ENCODE results near the gene PRLR.

The PRLR gene

DNA sequence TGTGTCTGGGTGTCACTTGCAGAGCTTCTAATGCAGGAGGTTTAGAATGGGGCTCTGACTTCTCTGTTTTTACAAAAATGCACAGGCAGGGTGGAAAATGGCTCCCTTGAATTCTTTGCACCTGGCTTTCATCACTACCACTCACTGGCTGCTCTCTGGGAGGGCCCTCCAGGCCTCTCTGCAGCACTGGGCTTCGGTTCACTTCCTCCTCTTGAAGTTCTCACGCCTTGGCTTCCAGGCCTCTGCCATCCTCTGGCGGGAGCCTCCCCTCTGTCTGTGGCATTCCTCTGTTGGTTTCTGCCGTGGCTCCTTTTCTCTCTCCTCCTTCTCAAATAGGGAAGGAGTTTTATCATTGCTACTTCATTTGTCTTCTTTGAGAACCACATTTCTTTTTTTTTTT lies 2.8 kb upstream of the PRLR start:
- no peak for DNase-seq

DNA sequence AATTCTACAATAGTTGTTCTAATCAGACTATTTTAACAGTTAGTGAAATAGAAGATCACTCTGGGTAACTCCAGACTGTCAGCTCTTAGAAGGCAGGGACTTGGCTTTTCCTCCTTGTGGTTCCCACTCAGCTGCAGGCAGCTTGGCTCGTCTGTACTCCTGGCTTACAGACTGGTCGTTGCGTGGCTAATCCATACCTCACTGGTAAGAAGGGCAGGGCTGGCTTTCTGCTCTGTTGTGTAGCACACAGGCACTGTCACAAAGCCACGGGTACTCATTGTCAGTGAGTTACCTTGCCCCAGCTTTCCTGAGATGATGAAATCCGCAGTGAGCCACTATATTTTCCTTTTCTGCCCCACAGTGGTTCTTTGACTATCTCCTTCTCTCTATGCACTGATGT lies 1.8 kb upstream of the PRLR start:
- no peak for DNase-seq

DNA sequence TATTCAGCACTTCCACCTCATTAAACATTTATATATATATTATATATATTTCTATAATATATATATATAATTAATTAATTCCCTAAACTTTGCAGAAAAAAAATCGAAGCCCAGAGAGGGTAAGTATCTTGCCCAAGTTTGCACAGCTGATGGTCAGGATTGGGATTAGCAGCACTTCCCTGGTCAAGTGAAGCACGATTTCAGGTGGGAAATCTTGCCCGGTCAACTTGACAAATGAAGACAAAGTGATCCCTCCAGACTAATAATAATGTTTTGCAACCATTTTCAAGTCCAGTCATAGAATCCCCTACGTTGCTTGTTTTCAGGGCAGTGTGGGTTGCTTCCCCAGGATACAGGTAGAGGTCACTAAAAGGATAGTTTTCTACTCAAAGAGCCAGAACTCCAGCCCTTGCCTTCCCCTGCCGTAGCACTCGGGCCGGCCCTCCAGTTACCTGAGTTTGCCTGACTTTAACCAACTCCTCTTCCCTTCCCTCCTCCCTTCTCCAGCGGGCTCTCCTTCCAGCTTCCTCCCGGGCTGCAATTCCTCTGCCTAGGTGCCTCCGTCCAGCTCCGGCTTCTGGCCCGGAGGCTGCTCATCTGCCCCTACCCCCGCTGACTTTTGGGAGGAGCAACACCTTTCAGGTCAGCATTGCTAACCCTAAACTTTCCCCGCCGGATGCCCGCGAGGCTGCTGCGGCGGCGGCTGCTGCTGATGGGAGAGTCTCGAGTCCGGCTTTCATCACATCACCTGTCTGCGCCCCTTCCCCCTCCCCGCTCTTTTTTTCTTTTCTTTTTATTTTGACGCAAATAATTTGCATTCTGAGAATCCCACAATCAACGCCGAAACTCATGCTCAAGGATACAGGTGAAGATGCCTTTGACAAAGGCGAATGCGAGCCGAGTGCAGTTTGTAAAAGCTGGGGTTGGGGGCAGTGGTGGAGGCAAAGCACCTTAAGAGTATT lies 930 bp downstream of the PRLR start:
- peak; percentile 3 for DNase-seq

DNA sequence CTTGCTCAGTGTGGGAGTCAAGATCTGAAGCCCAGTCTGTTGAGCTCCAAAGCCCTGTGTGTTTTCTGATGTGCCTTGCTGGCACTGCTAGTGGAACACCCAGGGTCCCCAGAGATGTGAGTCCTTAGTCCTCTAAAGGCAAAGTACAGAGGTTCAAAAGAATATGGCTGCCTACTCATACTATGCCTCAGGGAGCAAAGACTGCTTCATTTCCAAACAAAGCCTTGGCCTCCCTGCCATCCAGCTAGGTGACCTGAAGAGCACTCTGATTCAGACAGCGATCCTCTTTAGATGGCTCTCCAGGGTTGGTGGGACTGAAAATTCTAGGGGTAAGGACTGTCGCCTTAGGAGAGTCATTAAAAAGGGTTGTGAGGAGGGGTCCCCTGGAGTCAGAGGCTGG lies 2.0 kb downstream of the PRLR start:
- DNase-seq: no peak

DNA sequence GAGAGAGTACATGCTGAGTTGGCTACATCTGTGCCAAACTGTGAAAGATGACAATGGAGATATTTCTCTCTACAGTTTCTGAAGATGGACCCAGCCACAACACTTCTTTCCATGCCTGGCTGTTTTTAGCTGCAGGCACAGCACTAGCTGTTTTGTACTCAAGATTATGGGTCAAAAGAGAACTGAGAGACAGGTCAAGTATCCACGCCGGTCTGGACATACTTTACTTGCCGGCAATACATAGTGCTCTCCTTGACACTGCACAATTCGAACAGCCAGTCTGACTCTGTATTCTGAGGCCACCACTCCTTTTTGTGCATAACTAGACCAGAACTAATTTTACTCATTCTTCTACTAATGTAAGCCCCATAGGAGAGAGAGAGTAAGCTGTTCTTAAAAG lies 2.6 kb downstream of the PRLR start:
- DNase-seq: no peak

DNA sequence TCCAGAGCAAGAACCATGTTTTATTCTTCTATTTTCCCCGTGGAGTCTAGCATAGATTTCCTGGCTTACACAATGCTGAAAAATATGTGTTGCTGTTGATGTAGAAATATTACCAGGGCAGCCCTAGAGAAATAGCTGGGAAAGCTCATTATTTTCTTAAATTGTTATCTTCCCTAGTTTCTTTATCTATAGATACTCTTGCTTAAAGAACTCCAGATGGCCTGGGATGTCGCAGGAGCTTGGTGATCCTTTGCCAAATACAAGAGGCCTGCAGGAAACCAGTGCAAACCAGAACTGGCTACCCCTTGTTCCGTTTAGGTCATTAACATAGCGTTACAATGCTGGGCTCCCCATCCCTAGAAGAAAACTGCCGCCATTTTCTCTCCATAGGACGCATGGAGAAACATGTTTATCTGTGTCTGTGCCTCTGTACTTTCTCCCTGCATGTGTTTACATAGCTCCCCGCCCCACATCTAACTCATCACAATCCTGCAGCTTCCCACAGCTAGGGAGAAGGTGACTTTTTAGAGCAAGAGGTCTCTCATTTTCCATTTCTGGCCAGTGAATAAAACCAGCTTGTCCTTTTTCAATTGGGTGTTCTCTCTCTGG lies 6.4 kb downstream of the PRLR start:
- DNase-seq: no peak

DNA sequence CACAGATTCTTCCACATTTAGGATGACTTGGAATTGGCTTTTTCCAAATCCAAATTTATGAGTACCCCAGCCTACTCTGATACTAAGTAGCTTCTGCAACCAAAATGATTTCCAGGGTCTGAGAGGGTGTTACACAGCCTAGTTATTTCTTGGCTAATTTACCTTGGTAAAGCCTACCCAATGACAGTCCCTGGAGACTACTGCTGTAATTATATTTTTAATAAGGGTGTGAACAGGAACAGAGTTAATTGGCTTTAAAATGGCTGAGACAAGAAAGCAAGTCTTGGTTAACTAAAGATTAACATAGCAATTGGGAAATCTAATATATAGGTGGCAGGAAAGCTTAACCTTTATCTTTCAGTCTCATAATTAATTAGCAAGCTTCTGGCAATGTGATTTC lies 9.3 kb downstream of the PRLR start:
- no peak for DNase-seq

DNA sequence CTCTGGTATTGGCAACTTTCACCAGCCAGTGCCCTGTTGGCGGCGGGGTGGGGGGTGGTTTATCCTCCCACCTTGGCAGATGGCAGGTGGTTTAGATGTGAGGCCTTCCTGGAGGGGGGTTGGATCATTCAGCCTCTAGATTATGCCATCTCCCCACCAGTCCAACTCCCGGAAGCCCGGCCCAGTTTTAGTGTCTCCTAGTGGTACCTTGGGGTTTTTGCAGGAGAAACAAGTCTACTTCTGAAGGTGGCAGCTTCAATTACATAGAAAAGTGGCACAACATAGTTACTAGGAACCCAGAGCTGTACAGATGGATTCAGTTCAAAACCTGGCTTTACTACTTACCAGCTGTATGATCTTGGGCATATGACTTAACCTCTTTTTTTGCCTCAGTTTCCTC lies 11.3 kb downstream of the PRLR start:
- no peak for DNase-seq

DNA sequence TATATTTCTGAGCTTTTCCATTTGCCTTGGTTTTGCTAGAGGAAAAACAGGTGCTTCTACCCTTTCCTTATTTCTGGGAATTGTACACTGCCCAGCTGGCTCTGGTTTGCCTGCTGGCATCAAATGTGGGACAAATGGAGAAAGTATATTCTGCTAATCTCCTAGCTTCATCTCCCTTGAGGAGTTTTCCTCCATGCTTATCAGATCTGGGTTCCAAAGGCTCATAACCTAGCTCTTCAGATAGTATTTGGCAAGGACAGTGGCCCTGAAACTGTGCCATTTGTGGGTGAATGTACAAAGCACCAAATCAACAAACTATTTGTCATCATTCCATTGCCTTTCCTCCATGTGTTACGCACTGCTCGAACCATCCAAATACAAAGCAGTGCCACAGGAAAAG lies 16.2 kb downstream of the PRLR start:
- DNase-seq: no peak

DNA sequence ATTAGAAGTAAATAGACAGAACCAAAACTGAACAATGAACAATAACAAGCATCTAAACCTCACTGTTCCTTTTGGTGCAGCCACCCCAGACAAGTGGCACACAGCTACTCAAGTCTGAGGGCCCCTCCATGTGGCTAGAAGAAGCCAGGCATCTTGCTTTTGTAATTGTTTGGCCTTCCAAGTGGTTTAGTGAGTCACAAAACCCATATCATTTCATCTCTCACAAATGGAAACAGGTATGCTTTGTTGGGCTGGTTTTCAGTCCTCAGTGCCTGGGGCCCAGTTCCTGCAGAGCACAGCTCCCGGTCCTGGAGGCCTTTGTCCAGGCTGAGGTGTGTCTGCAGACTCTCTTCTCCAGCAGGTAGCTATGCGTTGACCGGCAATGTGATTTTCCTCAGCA lies 16.7 kb downstream of the PRLR start:
- no peak for DNase-seq

DNA sequence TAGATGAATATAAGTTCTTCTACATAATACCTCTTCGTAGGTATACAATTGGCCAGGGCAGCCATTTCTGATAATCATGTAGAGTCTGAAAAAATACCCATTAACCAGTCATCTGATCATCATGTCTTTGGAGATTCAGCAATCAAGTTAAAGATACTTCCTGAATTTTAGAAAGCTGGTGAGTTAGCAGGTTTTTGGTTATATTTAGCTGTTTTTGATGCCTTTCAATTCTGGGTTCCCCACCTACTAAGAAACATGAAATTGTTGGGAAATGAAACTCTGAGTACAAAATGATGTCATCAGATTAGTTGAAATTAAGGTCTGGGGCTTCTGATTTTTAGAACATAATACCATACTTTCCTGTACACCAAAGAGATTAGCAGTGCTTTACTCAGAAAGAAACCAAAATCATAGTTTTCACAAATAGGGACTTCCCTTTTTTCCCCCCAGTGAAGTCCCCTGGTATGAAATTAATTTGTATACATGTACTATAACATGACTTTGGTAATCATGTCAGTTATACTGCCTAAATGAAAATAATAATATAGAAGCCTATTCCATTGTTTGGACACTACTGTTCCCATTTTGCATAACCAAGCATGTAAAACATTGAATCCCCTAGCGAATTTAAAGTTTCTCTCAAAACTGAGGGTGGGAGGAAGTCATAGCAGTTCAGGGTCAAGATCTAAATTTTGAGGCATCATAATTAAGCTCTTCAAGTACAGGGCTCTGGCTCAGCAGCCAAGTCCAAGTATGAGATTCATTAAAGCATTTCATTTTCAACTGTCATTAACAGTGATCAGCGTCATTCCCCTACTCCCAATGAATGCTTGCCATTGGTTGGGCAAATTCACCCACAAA lies 17.9 kb downstream of the PRLR start:
- DNase-seq: no peak

DNA sequence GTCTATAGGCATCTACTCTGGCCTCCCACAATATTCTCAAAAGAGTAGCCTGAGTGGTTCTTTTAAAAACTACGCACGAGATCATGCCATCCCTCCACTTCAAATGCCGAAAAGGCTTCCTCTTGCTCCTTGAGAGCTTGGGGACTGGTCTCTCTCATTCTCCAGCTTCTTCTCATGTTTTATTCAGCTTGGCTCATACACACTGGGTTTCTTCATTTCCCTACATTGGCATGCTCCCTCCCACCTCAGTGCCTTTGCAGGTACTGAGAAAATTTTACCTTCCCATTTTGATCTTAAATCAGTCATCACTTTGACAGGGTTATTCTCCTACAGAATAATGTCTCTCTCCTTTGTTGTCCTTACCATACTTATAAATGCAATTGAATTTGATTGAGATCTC lies 20.4 kb downstream of the PRLR start:
- DNase-seq: no peak

DNA sequence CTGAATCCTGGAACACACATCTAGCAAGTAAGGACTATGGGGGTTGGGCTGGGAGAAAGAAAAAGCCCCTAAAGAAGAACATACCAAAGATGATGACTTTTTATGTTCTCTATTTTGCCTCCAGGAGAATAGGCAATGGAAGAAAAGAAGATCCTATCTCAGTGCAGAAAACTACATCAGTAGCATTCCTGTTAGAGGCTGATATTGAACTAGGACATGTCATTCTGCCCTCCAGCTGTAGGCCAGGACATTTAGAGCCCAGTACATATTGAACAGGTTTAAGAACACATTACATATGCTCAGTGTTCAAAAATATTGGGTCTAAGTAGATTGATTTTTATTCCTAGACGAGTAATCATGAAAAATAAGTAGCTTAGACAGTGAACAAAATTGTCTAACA lies 24.7 kb downstream of the PRLR start:
- no peak for DNase-seq

DNA sequence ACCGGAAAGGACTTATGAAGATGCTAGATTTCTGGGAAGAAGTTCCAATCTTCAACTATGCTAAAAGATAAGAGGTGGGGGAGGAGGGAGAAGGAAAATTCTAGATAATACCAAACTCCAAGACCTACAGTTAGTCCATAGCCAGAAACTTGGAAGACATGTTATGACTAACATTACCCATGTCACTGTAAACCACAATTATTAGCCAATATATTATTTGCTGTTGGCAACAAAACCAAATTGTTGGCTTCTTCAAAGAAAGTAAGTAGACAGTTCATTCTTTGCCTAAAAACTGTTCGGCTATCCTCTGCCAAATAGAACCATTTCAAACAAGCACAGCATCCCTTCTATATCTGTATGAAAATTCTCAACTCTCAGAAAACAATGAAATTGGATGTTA lies 25.1 kb downstream of the PRLR start:
- no peak for DNase-seq

DNA sequence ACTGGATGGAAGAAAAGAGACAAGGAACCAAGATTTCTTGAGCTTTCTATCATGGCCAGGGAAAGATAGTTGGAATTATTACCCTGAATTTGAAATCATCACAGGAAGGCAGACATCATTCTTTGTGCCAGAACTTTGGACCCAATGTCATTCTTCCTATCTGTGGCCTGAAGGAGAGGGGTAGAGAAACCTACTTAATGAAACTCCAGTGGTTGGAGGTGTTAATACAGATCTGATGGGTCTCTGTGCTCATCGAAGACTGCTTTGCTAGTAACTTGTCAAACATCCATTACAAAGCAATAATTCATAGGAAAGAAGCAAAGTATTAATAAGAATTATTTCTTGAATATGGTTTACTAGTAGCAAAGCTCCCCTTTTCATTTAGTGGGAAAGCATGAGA lies 26.9 kb downstream of the PRLR start:
- DNase-seq: no peak

DNA sequence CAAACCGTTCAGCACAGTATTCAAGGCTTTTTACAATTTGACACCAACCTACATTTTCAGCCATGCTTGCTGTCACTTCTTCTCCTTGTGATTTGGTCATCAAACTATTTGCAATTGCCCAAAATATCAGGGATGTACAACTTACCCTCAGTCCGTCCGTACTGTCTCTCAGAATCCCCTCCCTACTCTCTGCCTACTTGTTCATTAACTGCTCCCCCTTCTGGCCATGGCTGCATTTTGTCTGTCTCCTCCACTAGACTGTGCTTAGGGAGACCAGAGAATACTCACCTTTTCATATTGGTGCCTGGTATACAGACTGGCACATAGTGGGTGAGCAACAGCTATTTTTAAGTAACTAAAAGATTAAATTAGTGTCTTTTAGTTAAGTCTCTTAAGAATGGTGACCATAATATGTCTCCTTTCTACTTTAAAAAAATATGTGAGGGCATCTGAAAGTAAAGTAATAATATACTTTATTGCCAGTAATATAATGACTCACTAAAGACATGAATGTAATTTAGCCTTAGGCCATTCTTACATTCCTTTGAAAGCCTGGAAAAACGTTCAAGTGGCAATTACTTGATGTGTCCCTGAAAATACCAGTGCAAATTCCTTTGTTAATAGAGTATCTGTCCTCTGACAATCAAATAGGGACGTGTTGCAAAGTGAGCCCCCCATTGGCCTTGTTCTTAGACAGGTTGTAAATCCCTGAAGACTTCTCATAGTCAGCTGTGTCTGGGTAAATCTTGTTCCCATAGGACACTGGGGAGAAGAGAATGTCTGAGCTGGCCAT lies 27.8 kb downstream of the PRLR start:
- peak; percentile 61 for DNase-seq

DNA sequence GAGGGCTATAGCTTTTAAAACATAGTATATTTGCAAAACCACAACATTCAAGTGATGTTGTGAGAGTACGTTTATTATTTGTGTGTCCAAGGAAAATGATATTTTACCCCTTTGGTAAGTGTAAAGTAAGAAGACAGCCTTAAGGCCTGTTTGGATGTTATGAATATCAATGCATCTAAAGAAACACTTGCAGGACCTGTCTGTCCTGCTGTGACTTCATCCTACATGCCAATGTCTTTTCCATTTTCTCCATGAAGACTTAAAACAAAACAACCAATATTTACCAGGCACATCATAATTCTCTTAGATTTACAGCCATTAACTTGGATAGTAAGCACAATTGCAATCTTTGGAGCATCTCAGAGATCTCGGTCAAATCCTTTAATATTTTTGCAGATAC lies 29.0 kb downstream of the PRLR start:
- no peak for DNase-seq

DNA sequence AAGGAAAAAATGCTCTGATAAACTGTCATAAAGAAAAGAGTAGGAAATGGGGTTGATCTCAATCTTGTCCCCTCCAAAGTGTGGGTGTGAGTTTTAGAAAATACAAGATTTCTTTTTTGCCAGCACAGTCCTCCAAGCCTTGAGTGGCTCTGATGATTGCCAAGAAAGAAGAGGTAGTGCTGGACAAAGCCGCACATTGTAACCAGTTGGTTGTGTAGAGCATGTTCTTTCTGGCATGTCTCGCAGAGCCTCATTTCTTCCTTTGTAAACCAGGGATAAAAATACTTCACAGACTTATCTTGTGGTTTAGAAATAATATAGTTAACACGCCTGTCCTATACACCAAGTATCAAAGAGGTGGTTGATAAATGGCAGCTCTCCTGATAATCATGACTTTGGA lies 30.4 kb downstream of the PRLR start:
- DNase-seq: no peak

DNA sequence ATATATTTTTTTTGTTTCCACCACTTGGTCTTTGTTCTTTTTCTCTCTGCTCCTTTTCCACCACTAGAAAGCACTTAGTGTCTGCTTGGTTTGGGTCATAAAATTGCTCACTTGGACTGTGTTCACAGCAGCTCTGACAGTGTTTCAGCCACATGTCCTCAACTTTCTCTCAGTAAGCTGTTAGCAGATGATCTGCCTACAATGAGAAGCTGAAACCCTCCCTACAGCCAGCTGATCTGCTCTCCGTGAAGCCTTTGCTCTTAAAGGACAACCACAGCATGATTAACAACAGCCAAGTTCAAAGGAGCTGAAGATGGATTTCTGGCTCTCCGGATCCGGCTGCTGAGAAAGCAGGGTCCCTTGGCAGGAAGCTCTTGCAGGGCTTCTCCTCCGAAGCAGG lies 31.6 kb downstream of the PRLR start:
- no peak for DNase-seq

DNA sequence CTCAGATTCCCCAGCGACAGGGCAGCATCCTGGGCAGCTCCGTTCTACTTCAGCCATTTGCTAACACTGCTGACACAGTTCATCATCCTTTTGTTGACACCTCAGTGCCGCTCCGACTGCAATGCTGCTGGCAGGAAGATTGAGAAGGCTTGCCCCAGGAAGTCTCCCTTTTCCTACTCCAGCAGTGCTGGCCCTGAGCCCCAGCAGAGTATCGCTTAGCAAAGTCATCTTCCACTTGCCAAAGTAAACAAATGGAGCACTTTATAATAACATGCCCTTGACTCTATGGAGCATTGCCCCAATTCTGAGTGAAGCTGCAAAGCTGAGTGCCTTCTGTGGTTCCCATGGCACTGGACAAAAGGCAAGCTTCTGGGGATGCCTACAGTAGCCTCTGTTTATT lies 32.2 kb downstream of the PRLR start:
- DNase-seq: no peak

DNA sequence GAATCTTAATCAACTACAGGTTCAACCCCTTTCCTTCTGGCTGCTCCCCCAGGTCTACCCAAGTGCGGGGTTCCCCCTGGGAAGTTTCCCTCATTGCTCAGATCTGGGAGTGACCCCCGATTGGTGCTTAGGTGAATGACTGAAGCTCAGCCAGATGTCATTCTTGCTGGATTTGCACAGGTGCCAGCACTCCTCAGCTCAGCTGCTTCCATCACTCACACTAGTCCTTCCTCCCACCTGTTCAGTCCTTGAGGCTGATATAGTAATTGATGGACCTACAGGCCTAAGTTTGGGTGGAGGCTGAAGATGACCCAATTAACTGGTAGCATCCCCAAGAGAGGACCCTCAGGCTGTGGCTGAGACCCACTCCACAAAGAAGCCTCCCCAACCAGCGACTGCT lies 32.9 kb downstream of the PRLR start:
- DNase-seq: no peak

DNA sequence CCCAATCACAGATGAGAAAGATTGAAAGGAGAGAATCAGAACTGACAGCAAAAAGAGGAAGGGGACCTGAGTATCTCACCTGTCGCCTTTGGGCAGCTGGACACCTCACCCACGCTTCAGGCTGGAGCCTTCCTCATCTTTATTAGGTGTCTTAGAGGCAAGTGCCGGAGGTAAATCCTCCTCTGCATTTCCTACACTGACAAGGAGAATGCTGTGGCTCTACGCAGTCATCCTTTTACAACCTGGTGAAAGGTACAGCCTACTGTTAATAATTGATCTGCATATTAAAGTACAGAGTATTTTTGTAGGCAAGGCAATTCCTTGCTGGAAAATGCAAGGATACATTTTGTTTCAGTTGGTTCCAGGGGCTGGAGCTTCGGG lies 34.8 kb downstream of the PRLR start:
- DNase-seq: no peak

Data from hematopoietic multipotent progenitor cell treated with erythropoietin and hydrocortisone succinate and interleukin-3 and kit ligand, for 4 days (in vitro differentiated cells).